T follicular helper cell (primary cell): ENCODE data around the gene PKIB.
"Not testable (repeated sequence)": the region's sequence is repeated elsewhere in the genome, so short reads cannot be mapped to it uniquely, and the experiment has no call there.

Source experiments
- DNase-seq: peaks from one replicate; pipeline ENCODE4 v3.0.0-alpha.2; 2020; ENCODE audit warnings: low read depth
- total RNA-seq, 2 experiments: gene quantifications; one replicate each; lab custom pipeline; 2026; lab: John Stamatoyannopoulos, UW

The PKIB gene, protein sequence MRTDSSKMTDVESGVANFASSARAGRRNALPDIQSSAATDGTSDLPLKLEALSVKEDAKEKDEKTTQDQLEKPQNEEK
- 0 to 0.09 reads per million in 2 experiments for total RNA-seq

DNA sequence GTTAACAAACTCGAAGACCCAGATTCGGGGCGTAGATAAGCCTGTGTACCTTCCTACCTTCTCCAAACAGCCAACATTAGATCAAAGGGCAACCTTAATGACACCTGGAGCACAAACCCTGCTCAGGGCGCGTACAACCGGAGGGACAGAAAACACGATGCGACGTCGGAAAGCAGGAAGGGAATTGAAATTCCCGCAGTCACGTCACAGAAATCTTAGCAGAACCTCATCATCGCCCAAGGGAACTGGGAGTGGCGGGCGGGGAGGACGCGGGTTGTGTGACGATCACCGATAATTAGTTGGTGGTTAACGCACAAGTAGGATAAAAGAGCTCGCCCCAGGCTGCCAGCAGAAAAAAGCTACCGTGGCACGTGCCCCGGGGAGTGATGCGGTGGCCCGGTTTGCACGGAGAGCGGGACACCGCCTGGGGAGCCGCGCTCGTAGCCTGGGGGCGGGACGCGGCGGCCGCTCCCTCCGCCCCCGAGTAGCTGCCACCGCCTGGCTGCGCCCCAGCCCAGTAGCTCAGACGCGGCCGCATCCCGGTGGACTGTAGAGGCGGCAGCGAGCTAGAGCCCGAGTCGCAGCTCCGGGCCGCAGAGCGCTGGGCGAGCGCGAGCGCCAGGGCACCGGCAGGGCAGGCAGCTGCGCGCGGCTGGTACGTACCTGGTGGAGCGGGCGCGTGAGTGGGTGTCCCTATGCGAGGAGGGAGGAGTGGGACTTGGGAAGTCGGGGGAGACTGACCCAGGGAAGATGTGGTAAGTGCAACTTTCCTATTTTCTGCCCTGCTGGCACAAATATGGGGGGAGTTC lies at the start of gene PKIB:
Gene PKIB, plus strand, starts transcription at position 525 of the 809 bp plus-strand sequence. CDS start 107,390 bp downstream, outside the sequence.
- peak; percentile 10 for DNase-seq

DNA sequence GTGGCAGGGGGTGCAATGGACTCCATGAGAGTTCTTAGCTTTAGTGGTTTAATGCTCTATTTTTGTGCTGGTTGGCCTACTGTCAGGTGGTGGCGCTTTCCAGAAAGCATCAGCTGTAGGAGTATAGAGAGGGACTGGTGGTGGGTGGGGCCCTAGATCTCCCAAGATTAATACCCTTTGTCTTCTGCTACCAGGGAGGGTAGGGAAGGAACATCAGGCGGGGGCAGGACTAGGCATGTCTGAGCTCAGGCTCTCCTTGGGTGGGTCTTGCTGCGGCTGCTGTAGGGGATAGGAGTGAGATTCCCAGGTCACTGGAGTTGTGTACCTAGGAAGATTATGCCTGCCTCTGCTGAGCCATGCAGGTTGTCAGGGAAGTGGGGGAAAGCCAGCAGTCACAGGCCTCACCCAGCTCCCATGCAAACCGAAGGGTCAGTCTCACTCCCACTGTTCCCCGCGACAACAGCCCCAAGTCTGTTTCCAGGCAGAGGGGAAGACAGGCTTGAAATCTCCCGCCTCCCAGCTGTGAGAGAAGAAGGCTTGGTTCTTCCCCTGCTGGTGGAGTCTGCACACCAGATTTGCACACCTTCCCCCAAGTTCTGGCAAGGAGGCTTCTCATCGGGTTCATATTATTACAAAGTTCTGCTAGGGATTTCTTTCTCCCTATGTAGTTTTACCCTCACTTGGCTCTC lies 46.7 kb upstream of the PKIB start:
- DNase-seq: no peak

DNA sequence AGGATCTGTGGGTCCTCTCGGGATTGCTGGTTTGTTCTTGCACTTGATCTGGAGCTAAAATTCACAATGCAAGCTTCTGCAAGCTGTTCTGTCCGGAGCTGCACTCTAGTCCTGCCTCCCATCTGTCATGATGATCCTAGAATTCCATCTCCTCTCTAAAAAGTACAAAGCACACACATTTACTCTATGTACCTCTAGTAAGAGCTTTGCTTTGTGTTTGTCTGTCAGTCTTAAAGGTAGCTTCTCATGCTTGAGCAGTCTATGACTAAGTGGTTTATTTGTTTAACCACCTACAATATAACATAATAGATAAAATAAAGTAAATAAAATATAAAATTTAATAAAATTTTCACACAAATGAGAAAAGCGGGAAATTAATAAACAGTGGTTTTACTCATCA lies 46.0 kb upstream of the PKIB start:
- no peak for DNase-seq

DNA sequence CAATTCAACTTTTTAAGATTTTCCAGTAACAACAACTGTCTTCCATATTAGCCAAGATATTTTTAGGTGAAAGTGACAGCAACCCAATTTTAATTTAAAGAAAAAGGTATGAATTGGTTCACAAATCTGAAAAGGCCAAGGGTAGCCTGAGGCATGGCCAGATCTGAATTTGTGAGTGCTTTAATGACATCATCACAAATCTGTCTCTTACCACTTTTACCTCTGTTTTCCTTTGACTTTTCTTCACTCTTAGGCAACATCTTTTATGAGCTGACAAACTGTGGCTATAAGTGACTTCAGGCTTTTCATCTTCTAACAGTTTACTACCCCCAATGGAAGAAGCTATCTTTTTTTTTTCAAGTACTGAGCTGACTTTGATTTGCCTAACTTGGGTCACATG lies 44.5 kb upstream of the PKIB start:
- DNase-seq: no peak

DNA sequence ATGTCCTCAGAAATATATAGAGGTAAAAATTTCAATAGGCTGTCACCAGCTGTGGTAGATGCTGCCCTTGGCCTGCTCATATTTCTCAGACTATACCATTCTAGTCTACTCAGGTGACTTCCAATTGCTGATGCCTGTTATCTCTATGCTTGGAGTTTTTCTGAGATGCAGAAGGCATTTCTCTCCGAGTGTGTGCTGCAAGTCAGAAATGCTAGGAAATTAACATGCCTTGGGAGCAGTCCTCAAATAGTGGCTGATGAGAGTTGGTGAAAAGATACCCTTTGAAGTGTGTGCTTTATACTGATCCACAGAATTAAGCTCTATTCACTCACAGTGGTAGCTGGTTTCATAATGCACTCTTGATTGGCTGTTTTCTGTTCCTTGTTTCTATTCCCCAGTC lies 43.2 kb upstream of the PKIB start:
- DNase-seq: no peak

DNA sequence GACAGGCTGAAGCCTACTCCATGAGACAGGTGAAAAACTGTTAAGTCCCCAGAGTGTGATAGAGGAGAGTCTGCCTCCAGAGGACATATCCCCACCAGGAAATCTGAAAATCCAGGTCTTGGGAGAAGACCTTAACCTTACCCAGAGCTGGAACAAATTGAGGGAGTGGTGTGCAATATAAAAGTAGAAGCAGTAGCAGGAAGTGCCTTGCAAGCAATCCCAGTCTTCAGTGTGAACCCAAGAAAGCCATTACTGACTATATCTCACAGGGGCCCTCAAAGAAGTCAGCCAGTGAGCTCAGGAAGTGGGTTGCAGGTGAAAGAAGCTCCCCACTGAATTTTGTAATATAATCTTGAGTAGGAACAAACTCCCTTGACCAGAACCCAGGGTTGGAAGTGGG lies 41.9 kb upstream of the PKIB start:
- DNase-seq: no peak

DNA sequence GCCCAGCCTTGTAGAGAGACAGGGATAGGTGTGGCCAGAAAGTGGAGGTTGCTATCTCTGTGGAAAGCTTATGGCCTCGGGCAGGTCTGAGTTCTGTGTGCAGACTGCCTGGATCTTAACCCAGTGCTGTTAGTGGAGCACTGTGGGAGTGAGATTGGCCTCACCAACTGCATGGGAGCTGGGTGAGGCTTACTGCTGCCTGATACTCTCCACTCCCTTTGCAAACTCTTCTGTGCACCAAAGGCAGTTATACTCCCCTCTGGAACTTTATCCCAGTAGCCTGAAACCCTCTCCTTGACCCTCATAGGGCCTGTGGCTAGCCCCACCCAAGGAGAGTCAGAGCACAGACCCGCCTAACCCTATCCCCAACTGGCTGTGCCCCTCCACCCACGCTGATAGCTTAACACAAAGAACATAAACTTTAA lies 41.4 kb upstream of the PKIB start:
- no peak for DNase-seq

DNA sequence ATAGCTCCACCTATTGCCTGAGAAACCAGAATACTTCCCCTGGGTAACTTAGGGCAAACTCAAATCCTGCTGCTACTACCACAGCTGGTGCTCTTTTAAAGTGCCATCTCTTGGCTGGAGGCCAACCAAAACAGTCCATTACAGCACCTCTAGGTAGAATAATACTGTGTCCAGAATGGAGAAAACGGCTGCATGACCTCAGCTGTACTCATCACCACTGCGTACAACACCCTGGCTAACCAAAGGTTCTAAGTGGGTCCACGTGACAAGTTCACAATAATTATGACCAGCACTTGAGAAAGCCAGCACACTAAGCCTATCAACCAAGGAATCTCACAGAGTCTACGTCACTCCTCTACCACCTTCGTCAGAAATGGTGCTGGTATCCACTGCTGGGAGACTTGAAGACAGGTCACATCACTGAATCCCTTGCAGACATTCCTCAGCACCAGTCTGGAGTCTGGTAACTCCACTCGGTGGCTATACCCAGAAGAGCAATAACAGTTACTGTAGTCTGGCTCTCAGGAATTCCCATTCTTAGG lies 40.9 kb upstream of the PKIB start:
- DNase-seq: no peak

DNA sequence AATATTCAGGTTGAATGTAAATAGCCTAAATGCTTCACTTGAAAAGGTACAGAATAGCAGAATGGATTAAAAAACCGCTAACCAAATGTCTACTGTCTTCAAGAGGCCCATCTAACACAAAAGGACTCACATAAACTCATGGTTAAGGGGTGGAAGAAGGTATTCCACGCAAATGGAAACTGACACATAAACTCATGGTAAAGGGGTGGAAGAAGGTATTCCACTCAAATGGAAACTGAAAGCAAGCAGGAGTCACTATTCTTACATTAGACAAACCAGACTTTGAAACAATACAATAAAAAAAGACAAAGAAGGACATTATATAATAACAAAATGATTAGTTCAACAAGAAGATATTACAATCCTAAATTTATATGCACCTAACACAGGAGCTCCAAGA lies 38.3 kb upstream of the PKIB start:
- no peak for DNase-seq

DNA sequence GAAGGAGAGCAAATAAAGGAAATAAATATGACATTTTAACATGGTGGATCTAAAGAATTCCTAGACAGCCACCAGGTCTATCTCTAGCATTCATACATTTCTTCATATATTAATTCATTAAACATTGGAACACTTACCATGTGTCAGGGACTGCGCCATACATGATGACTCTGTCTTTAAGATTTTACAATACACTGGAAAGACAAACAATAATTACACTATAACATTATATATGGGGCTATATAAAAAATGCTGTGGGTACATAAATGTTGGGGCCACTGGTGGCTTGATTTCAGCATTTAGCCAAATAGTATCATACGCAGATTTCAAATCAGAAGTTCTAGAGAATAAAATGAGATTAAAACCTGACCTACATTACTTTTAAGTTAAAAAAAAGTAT lies 33.3 kb upstream of the PKIB start:
- no peak for DNase-seq

DNA sequence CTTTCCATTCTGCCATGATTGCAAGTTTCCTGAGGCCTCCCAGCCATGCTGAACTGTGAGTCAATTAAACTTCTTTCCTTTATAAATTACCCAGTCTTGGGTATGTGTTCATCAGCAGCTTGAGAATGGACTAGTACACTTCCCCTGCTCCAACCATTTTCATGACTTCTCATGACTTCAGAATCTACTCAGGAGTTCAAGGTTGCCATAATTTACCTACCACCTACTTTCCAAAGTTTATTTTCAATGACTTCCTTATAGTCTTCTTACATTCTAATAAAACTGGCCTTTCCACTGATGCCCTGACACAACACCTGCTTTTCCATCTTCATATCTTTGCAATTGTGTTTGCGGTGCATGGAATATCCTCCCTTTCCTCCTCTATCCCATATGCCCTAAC lies 31.2 kb upstream of the PKIB start:
- no peak for DNase-seq

DNA sequence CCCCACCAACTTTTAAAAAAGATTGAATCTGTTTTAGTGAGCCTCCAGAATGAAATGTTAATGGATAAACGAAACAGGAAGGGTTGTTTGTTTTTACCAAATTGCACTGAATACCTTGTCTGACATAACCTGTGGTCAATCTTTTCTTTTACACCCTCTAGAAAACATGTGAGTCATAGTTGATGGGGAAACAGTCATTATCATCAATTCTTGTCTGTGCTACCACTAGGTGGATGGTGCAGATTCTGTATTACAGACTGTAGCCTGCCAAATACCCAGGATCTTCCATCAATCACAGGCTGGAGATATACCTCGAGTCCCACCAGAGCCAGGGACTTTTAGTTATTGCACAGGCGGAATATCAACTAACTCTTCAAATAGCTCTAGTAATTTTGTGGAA lies 29.5 kb upstream of the PKIB start:
- no peak for DNase-seq

DNA sequence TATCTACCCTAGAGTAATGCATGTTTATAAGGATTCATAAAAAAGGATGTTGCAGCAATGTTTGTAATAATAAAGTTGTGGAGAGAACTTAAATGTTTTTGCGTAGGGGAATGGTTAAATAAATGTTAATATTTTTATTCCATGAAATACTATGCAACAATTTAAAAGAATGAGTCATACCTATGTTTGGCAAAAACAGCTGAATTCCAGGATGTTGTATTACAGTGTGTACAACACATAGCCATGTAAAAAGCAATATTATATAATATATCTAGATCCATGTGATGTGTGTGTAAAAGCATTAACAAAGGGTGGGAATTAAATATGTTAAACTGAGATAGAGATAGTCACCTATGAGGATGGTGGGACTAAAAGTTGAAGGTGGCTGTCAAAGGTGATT lies 21.1 kb upstream of the PKIB start:
- no peak for DNase-seq

DNA sequence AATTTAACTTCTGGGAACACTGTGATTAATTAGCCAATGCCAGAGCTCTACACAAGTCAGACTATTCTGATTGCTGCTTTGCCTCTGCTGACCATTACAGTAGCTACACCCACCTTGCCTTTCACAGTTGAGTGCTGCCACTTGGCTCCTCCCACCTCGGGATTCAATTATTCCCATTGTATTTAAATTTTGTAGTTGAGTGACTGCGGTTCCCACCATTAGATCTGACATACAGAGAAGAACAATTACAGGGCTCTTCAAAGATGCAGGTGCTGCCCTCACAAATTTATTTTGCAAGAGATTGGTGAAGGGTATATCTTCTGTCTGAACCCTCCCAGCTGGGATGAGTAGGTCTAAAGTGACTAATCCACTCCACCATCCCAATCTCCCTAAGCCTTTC lies 11.9 kb upstream of the PKIB start:
- not testable (repeated sequence) for DNase-seq

DNA sequence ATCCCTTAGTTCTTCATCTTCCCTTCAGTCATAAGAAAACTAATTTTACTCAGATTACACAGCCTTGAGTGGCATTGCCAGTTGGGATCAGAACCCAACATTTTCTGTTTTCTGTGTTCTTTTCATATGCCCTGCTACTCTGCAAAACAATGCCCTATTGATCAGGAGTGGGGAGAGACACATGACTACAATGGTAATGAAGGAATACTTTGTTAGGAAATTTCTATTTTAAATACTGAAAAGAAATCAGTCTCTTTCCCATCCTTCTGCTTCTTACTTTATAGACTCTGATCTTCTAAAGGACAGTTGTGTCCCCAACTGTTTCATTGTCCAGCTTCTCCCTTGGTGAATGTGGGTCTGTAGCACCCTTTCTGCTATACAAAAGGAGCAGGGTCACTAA lies 5.5 kb upstream of the PKIB start:
- no peak for DNase-seq

DNA sequence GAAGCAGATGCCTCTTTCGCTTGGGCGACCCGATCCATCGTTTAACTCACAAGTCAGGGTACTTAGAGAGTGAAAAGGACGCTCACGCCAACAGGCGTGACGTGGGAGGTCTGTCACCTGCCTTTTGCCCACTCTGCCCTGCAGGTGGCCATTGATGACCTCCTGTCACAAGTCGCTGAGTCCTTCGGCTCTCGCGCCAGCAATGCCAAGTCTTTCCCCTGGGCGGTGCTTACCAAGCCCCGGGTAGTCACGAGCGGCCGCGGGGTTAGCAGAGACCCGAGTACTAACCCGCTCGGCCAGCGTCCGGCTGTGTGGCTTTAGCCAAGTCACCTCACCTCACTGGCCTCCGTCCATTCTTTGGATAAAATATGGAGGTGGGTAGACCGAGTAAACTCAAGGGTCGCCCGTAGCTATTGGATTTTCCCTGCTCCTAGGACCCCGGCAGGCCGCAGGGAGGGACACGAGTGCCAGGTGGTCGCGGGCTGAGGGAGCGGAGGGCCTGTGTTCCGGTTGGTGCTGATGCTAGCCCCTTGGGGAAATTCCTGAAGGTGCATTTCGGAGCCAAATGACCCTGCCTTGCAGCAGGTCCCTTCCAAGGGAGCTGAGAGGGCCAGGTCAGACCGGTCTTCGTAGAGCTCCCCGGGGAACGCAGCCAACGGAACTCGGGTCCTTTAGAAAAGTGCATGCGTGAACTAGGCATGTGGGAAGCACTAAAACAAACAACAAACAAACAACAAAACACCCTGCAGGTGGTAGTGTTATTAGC lies 668 bp downstream of the PKIB start:
- DNase-seq: no peak

DNA sequence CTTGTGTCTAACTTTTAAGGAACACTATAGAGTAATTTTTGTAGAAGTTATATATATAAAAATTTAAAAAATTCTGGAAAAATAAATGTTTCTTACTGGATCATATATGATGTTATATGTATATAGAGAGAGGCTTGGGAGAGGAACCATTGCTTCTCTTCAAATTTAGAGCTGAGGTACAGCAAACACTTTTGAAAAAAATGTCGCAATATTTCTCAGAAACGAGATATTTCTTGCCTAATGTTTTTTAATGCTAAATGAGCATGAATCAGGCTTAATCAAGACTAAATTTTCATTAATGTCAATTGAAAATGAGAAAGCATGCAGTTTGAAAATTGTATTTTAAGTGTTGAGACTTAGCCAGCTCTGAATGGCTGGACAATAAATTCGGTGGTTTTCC lies 2.6 kb downstream of the PKIB start:
- DNase-seq: no peak

DNA sequence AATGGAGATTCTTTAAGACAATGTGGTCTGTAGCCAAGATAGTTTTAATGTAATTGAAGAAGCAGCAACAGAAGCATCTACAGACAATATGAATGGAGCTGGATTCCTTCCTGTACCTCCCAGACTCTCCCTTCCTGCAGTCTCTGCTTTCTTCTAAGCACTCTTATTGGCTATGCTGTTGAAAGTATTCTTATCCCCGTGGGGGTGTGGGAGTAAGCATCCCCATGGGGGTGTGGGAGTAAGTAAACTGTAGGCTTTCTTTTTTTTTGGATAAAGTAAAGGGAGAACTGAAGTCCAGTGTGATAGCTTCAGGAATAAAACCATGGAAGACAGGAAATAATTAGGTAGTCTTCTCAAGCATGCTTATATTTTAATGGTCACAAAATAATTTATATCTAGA lies 4.1 kb downstream of the PKIB start:
- DNase-seq: no peak

DNA sequence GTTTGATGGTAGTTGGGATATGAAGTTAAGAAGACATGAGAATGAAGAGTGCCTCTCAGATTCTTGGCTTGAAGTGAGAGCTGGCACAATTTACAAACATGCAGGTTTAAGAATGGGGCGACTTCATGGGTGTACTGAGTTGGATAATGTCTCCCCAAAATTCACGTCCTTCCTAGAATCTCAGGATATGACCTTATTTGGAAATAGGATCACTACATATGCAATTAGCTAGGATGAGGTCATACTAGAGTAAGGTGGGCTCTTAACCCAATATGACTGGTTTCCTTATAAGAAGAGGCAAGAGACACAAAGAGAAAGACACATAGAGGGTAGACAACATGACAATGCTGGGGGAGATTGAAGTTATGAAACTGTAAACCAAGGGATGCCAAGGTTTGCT lies 5.2 kb downstream of the PKIB start:
- no peak for DNase-seq

DNA sequence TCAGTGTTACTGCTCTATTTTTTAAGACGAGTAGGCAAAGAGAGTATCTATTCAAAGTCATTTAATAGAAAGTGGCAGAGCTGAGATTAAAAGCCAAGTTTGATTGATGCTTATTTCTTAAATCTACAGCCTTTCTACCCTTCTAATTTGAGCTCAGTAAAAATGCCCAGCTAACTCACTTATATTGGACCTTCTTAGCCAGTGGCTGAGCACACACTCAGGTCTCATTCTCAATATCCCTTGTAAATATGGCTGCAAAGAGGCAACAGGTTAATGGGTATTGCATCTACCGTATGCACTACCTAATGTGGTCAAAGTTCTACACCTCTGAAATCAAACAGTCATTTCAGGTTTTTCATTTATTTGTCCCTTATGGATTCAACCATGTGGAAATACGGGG lies 6.7 kb downstream of the PKIB start:
- DNase-seq: no peak

DNA sequence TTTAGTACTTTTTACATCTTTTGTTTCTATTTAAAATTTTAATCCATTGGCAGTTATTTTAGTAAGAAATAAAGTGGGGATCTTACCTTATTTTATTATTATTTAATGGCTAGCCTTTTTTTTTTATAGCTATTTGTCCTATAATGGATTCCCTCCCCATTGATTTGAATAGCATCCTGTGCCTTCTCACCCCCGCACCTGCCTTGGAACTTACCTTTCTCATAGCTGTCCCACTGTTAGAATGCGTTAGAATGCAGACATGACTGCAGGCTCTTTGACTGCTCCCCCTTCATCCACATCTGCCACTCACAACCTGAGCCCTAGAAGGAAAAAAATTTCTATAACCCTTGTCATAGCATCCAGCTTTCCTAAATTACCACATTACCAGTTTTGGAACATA lies 9.1 kb downstream of the PKIB start:
- no peak for DNase-seq

DNA sequence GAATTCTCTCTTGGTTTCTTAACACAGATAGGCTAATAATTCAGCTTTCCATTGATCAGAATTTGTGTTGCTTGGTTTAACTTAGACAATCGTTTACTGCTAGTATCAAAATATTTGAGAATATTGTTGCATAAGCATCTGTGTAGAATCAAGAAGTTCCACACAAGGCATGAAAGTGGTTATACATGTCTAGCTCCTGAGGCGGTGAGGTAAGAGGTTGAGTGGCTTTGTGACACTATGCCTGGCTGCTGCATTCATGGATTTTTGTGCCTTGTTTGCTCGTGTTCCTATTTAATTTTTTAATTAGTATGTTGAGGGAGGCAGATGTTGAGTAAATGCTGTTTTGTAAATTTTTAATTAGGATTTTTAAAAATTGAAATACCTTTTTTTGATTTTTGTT lies 10.2 kb downstream of the PKIB start:
- DNase-seq: no peak
